22Rv1 (cell line): Measurements from ENCODE around the gene GPR143.

Experiments used
- H3K27ac ChIP-seq: fragments of 450-650 bp; 2 replicates; pipeline ENCODE4 v1.5.1; 2017
- ZFX ChIP-seq: fragments of 450-650 bp; IDR thresholded peaks from 2 replicates; pipeline ENCODE4 v1.6.1; 2017; ENCODE audit warnings: antibody characterized with exemption, borderline replicate concordance
- TF ChIP-seq, protein P1 (sequence below): fragments of 450-650 bp; IDR thresholded peaks from 2 replicates; pipeline ENCODE4 v1.5.1; 2017; ENCODE audit warnings: mild to moderate bottlenecking

Gene GPR143

GRCh38 chrX:9794495-9794894 lies 28.8 kb upstream of the GPR143 start:
- no peak overlapping the region for H3K27ac ChIP-seq
- TF ChIP-seq ZFX, result no peak
- TF ChIP-seq, protein P1, sequence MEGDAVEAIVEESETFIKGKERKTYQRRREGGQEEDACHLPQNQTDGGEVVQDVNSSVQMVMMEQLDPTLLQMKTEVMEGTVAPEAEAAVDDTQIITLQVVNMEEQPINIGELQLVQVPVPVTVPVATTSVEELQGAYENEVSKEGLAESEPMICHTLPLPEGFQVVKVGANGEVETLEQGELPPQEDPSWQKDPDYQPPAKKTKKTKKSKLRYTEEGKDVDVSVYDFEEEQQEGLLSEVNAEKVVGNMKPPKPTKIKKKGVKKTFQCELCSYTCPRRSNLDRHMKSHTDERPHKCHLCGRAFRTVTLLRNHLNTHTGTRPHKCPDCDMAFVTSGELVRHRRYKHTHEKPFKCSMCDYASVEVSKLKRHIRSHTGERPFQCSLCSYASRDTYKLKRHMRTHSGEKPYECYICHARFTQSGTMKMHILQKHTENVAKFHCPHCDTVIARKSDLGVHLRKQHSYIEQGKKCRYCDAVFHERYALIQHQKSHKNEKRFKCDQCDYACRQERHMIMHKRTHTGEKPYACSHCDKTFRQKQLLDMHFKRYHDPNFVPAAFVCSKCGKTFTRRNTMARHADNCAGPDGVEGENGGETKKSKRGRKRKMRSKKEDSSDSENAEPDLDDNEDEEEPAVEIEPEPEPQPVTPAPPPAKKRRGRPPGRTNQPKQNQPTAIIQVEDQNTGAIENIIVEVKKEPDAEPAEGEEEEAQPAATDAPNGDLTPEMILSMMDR, result no peak

GRCh38 chrX:9790866-9791265 lies 25.2 kb upstream of the GPR143 start:
- H3K27ac ChIP-seq, result no peak overlapping the region
- no peak for TF ChIP-seq ZFX
- TF ChIP-seq, protein P1, result no peak

DNA sequence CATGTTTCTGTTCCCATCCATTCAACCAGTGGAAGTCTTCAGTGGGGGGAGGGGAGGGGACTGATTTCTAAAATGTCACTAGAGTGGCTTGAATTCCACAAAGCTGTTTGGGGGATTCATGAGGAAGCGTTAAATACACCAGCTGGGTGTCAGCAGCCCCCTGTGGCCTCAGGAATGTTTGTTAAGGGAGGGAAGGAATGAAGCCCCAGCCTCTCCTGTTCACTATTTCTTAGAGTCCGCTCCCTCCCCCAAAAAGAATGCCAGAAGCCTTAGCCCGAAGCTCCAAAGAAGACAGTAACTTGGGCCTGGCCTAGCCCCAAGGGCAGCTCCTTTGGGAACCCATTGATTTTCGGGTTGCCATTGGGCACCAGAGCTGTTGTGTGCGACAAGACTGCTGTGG lies 23.9 kb upstream of the GPR143 start:
- H3K27ac ChIP-seq, result peak overlapping the region; percentile 57
- TF ChIP-seq, protein P1, result no peak
- no peak for TF ChIP-seq ZFX

DNA sequence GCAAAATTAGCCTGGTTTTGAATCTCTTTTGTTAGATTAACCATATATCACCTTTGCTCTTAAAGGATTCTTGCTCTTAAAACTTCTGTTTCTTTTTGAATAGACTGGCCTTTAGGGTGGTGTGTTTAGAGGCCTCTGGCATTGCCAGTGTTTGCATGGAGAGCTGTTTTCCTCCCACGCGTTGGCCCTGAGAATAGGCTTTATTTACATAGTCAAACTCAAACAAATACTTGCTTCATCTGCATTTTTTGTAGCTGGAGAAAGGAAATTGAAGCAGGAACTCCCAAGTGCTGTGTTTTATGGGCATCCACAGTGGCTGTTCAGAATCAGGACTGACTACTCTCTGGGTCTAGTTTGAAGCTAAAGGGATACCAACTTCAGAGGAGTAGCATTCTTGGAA lies 23.3 kb upstream of the GPR143 start:
- peak overlapping the region; percentile 57 for H3K27ac ChIP-seq
- TF ChIP-seq, protein P1, result no peak
- no peak for TF ChIP-seq ZFX

- H3K27ac ChIP-seq, result peak overlapping the region; percentile 44
- no peak for TF ChIP-seq ZFX
- TF ChIP-seq, protein P1, result no peak
Observed at GRCh38 chrX:9786798-9787635, 21.4 kb upstream of the GPR143 start.

- H3K27ac ChIP-seq, result peak within 1 kb of the TSS; percentile 44
- TF ChIP-seq ZFX, result no peak
- TF ChIP-seq, protein P1, result no peak
Observed at GRCh38 chrX:9785944-9786797, 20.5 kb upstream of the GPR143 start, which contains the start of gene SHROOM2. TSS of gene SHROOM2 (plus strand) at chrX:9786429. CDS start at chrX:9786546, 117 bp downstream.
